Neutrophil (primary cell): ENCODE measurements around the gene LMNA.

ENCODE experiments used
- H3K27ac ChIP-seq: fragments of 200-600 bp; sonication (generic); 2 replicates; pipeline ENCODE4 v1.5.1; 2016; ENCODE audit warnings: mild to moderate bottlenecking, moderate library complexity
- H3K27me3 ChIP-seq: fragments of 200-600 bp; sonication (generic); 2 replicates; pipeline ENCODE4 v1.6.0; 2016; ENCODE audit warnings: mild to moderate bottlenecking
- H3K36me3 ChIP-seq: fragments of 200-600 bp; sonication (generic); 2 replicates; pipeline ENCODE4 v1.5.1; 2017
- H3K4me1 ChIP-seq, 2 experiments: fragments of 200-600 bp in 1 of 2; sonication (generic) in 1 of 2; 1 replicate in 1 of 2; 2 replicates in 1 of 2; pipeline versions ENCODE4 v1.5.1 to v1.6.1; 2013 to 2016; ENCODE audit warnings: low read depth in 1 of 2, low read length in 1 of 2, mild to moderate bottlenecking in 1 of 2, moderate library complexity in 1 of 2; ENCODE audit not compliant: control insufficient read depth in 1 of 2, insufficient read depth in 1 of 2
- H3K4me3 ChIP-seq, 2 experiments: fragments of 200-600 bp in 1 of 2; sonication (generic) in 1 of 2; 1 replicate in 1 of 2; 2 replicates in 1 of 2; pipeline ENCODE4 v1.5.1; 2013 to 2016; ENCODE audit warnings: low read depth in 1 of 2, low read length in 1 of 2, mild to moderate bottlenecking in 1 of 2, moderate library complexity in 1 of 2
- H3K9me3 ChIP-seq: fragments of 200-600 bp; sonication (generic); 2 replicates; pipeline ENCODE4 v1.5.1; 2016
- CTCF ChIP-seq: fragments of 200-600 bp; sonication (generic); IDR thresholded peaks from 2 replicates; pipeline ENCODE4 v1.5.1; 2016; ENCODE audit warnings: antibody characterized with exemption

Gene LMNA

GRCh38 chr1:156103521-156103947 lies 11.0 kb upstream of the LMNA start:
- no peak overlapping the region for H3K27ac ChIP-seq
- no peak for TF ChIP-seq CTCF
- H3K4me3 ChIP-seq, result no peak overlapping the region
- no peaks in the 10 kb centered on the region for H3K36me3 ChIP-seq
- peaks cover 7 to 8% of the 10 kb centered on the region in 2 experiments for H3K4me1 ChIP-seq
- no peaks in the 10 kb centered on the region for H3K9me3 ChIP-seq
- peaks cover 76% of the 10 kb centered on the region for H3K27me3 ChIP-seq

- no peaks in the 10 kb centered on the region for H3K9me3 ChIP-seq
These were observed 10.3 kb upstream of the LMNA start for GRCh38 chr1:156104065-156104810.

GRCh38 chr1:156104861-156105832 lies 9.4 kb upstream of the LMNA start:
- Histone ChIP-seq H3K27ac (no peak overlapping the region), H3K27me3 (peaks cover 82% of the 10 kb centered on the region), H3K4me1 (peaks cover 7 to 8% of the 10 kb centered on the region in 2 experiments), H3K36me3 (no peaks in the 10 kb centered on the region), H3K4me3 (peak overlapping the region; percentile 49 to 55), H3K9me3 (no peaks in the 10 kb centered on the region)
- TF ChIP-seq CTCF, result no peak

More at GRCh38 chr1:156104065-156104810, 10.3 kb upstream of the LMNA start:
- Histone ChIP-seq H3K36me3 (no peaks in the 10 kb centered on the region), H3K27me3 (peaks cover 79% of the 10 kb centered on the region), H3K27ac (no peak overlapping the region), H3K4me3 (no peak overlapping the region), H3K4me1 (peaks cover 7 to 8% of the 10 kb centered on the region in 2 experiments)
- TF ChIP-seq CTCF, result no peak

- H3K9me3 ChIP-seq, result no peaks in the 10 kb centered on the region
- no peak for TF ChIP-seq CTCF
- H3K4me1 ChIP-seq, result peaks cover 7 to 8% of the 10 kb centered on the region in 2 experiments
- no peak overlapping the region for H3K27ac ChIP-seq
- H3K4me3 ChIP-seq, result peak overlapping the region in 1 of 2 experiments; percentile 55
- no peaks in the 10 kb centered on the region for H3K36me3 ChIP-seq
- H3K27me3 ChIP-seq, result peaks cover 84% of the 10 kb centered on the region
These were observed 7.7 kb upstream of the LMNA start for GRCh38 chr1:156106624-156107488.

GRCh38 chr1:156108057-156108456 lies 6.5 kb upstream of the LMNA start:
- no peak overlapping the region for H3K27ac ChIP-seq
- no peak for TF ChIP-seq CTCF
- H3K9me3 ChIP-seq, result no peaks in the 10 kb centered on the region
- H3K36me3 ChIP-seq, result no peaks in the 10 kb centered on the region
- H3K4me3 ChIP-seq, result no peak overlapping the region
- H3K4me1 ChIP-seq, result peaks cover 5 to 7% of the 10 kb centered on the region in 2 experiments
- H3K27me3 ChIP-seq, result peaks cover 96% of the 10 kb centered on the region
